ENCODE results near the gene KDM2A.
"Not testable (repeated sequence)": the region's sequence is repeated elsewhere in the genome, so short reads cannot be mapped to it uniquely, and the experiment has no call there.

The KDM2A gene

DNA sequence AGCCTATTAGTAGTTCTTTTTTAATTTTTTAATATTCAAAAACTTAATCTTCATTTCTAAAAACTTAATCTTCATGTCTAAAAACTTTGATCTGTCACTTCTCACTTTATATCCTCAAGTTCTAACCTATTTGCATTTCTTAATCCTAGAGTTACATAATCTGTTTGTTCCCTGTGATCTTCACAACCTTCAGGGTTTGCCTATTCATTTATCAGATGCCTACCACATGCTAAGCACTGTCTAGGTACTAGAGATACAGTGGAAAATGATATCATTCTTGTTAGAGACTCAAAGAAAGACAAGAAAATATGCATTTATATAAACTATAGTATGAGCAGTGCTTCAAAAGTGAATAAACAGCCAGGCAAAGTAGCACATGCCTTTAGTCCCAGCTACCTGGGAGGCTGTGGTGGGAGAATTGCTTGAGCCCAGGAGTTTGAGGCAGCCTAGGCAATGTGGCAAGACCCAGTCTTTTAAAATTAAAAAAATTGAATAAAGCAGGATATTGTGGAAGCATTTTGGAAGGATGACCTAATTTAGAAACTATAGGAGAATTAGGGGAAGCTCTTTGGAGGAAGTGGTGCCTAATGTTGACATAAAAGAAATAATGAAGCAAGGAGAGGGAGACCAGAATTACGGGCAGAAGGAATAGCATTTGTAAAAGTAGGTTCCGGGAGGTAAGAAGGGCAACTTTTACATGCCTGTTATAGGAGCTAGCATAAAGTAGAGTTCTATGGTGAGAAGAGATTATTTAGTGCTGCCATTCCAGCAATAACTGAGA, 92.8 kb downstream of the KDM2A start:
- no peak for DNase-seq (ENCODE audit: low read depth)
- H3K4me3 ChIP-seq (ENCODE audit: low read depth, low read length): no peak overlapping the region
- no peak for TF ChIP-seq CTCF (conservative IDR thresholded peaks at IDR 0.05; ENCODE audit: low read depth, low read length)

- no peak overlapping the region for H3K4me3 ChIP-seq (ENCODE audit: low read depth, low read length)
- no peak for TF ChIP-seq CTCF (conservative IDR thresholded peaks at IDR 0.05; ENCODE audit: low read depth, low read length)
- no peak for DNase-seq (ENCODE audit: low read depth)
Measured at GRCh38 chr11:67213178-67213621, 94.1 kb downstream of the KDM2A start.

DNA sequence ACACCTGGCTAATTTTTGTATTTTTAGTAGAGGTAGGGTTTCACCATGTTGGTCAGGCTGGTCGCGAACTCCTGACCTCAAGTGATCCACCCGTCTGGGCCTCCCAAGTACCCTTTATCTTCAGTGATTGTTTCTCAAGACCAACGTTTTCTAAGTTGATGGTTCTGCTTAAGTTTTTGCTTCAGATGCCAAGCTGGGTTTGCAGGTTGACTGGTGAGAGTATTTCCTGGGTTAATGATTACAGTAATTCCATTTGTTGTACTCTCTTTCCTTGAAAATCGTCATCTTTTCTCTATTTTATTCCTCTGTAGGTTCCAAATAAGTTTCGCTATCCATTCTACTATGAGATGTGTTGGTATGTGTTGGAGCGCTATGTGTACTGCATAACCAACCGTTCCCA, 108.7 kb downstream of the KDM2A start:
- no peak for DNase-seq (ENCODE audit: low read depth)
- no peak overlapping the region for H3K4me3 ChIP-seq (ENCODE audit: low read depth, low read length)
- TF ChIP-seq CTCF (conservative IDR thresholded peaks at IDR 0.05; ENCODE audit: low read depth, low read length): no peak

- no peak for DNase-seq (ENCODE audit: low read depth)
- no peak overlapping the region for H3K4me3 ChIP-seq (ENCODE audit: low read depth, low read length)
- TF ChIP-seq CTCF (conservative IDR thresholded peaks at IDR 0.05; ENCODE audit: low read depth, low read length): no peak
Measured at GRCh38 chr11:67230406-67230805, 111.3 kb downstream of the KDM2A start.

DNA sequence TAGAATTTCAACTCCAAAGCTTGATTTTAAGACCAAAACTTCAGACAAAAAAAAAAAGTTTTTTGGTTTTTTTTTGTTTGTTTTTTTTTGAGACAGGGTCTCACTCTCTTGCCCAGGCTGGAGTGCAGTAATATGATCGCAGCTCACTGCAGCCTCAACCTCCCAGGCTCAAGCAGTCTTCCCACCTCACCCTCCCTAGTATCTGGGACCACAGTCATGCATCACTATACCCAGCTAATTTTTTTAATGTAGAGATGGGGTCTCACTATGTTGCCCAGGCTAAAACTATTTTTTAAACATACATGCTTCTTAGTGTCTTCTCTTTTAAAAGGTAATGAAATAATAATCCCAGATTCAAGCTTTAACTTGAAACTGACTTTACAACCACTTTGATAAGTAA, 111.8 kb downstream of the KDM2A start:
- DNase-seq (ENCODE audit: low read depth): no peak

DNA sequence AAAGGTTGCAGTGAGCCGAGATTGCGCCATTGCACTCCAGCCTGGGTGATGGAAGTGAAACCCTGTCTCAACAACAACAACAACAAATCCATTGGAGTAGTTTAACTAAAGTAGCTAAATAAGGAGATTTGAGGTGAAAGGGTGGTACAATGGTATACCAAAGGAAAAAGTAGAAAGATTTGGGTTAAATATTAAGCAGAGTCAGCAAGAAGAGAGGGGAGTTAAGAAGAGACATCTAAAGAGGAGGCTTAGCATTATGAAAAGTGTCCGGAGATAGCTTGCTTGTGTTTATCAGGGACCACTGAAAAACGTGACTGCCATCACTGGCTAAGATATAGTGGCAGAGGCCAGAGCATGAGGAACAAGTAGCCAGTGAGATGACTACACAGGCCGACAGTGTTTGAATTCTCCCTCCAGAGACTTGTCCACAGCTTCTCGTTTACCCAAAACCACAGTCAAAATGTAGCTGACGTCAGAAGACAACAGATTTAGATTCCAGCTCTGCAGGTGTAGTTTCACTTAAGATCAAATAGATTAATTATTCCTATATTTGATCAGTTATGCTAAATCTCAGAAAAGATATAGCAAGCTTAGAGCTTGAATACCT, 114.6 kb downstream of the KDM2A start:
- DNase-seq (ENCODE audit: low read depth): no peak
- H3K4me3 ChIP-seq (ENCODE audit: low read depth, low read length): no peak overlapping the region
- no peak for TF ChIP-seq CTCF (conservative IDR thresholded peaks at IDR 0.05; ENCODE audit: low read depth, low read length)

More for the DNA sequence above, 111.8 kb downstream of the KDM2A start:
- TF ChIP-seq CTCF (conservative IDR thresholded peaks at IDR 0.05; ENCODE audit: low read depth, low read length): no peak
- no peak overlapping the region for H3K4me3 ChIP-seq (ENCODE audit: low read depth, low read length)

GRCh38 chr11:67234571-67234970, 115.5 kb downstream of the KDM2A start:
- not testable (repeated sequence) for DNase-seq (ENCODE audit: low read depth); H3K4me3 ChIP-seq (ENCODE audit: low read depth, low read length)

Data from choroid plexus epithelial cell (primary cell).